B cell (primary cell): Measurements from ENCODE around the gene PHLDB2.

Source experiments
- CTCF ChIP-seq: fragments of 200-600 bp; IDR thresholded peaks from one replicate; pipeline ENCODE4 v1.8.0; 2022; ENCODE audit warnings: antibody characterized with exemption, mild to moderate bottlenecking
- EZH2 ChIP-seq: IDR thresholded peaks from 2 replicates; pipeline ENCODE4 v1.6.1; 2012; ENCODE audit warnings: borderline replicate concordance, low read depth, mild to moderate bottlenecking, moderate library complexity, low read length; ENCODE audit not compliant: insufficient read depth, poor library complexity, severe bottlenecking

GRCh38 chr3:112013784-112014143 is 154.7 kb downstream of the PHLDB2 start:
- no peak for TF ChIP-seq EZH2
- TF ChIP-seq CTCF, result peak; percentile 51
